OCI-LY3 (cell line): ENCODE data around the gene SLC52A3.

Experiments
- CTCF ChIP-seq: fragments of 200-600, 300-600 bp; sonication (generic); IDR thresholded peaks from 2 replicates; pipeline ENCODE4 v1.5.1; 2014; ENCODE audit warnings: antibody characterized with exemption, low read length, low read depth
- EZH2phosphoT487 ChIP-seq: fragments of 200-600 bp; shearing (Covaris generic); IDR thresholded peaks from 2 replicates; pipeline ENCODE4 v1.6.1; 2018; ENCODE audit warnings: antibody characterized with exemption, mixed run types, low read depth

- TF ChIP-seq CTCF (no peak), EZH2phosphoT487 (no peak)
Observed at GRCh38 chr20:776165-776564, 7.9 kb upstream of the SLC52A3 start.
